OCI-LY3 (cell line): ENCODE data around the gene CTSL.

Source experiments
- H2AFZ ChIP-seq: fragments of 200-600, 300-600 bp; shearing (Covaris generic); 2 replicates; pipeline ENCODE4 v1.6.0; 2014; ENCODE audit warnings: antibody characterized with exemption, low read depth, low read length
- H3K27ac ChIP-seq: fragments of 200-600, 300-600 bp; sonication (generic); 2 replicates; pipeline ENCODE4 v1.5.1; 2014; ENCODE audit warnings: mild to moderate bottlenecking, low read length, moderate library complexity, mixed read lengths
- H3K27me3 ChIP-seq: fragments of 200-600, 300-600 bp; sonication (generic); 2 replicates; pipeline ENCODE4 v1.6.1; 2014; ENCODE audit warnings: low read depth, low read length, mixed read lengths
- H3K36me3 ChIP-seq: fragments of 200-600, 300-600 bp; sonication (generic); replicated peaks from 2 replicates; pipeline ENCODE3; 2014; ENCODE audit warnings: low read depth, low read length, mixed read lengths
- H3K4me1 ChIP-seq: fragments of 300-600, 200-600 bp; sonication (generic); 2 replicates; pipeline ENCODE4 v1.6.1; 2014; ENCODE audit warnings: low read length, mixed read lengths
- H3K4me2 ChIP-seq: fragments of 200-600, 300-600 bp; sonication (generic); 2 replicates; pipeline ENCODE4 v1.6.1; 2014; ENCODE audit warnings: low read length, mixed read lengths
- H3K4me3 ChIP-seq: fragments of 300-600, 200-600 bp; sonication (generic); 2 replicates; pipeline ENCODE4 v1.5.1; 2014; ENCODE audit warnings: antibody characterized with exemption, mild to moderate bottlenecking, low read length, moderate library complexity
- H3K79me2 ChIP-seq: fragments of 300-600, 200-600 bp; shearing (Covaris generic); 2 replicates; pipeline ENCODE4 v1.6.1; 2014; ENCODE audit warnings: mild to moderate bottlenecking, low read length, mixed read lengths
- H3K9ac ChIP-seq: fragments of 300-600, 200-600 bp; shearing (Covaris generic); 2 replicates; pipeline ENCODE4 v1.6.0; 2014; ENCODE audit warnings: mild to moderate bottlenecking, low read length, moderate library complexity
- H3K9me3 ChIP-seq: fragments of 200-600, 300-600 bp; shearing (Covaris generic); 2 replicates; pipeline ENCODE4 v1.6.1; 2014; ENCODE audit warnings: low read length, mixed read lengths; ENCODE audit not compliant: insufficient read depth
- H4K20me1 ChIP-seq: fragments of 200-600, 300-600 bp; sonication (generic); 2 replicates; pipeline ENCODE4 v1.6.1; 2016; ENCODE audit warnings: low read length, mixed read lengths; ENCODE audit not compliant: insufficient read depth
- EZH2phosphoT487 ChIP-seq: fragments of 200-600 bp; shearing (Covaris generic); IDR thresholded peaks from 2 replicates; pipeline ENCODE4 v1.6.1; 2018; ENCODE audit warnings: antibody characterized with exemption, mixed run types, low read depth
- TF ChIP-seq, protein P1 (sequence below): fragments of 200-600, 300-600 bp; sonication (generic); IDR thresholded peaks from 2 replicates; pipeline ENCODE4 v1.5.1; 2014; ENCODE audit warnings: antibody characterized with exemption, low read length, low read depth

CTSL gene

GRCh38 chr9:87725356-87725899, 491 bp upstream of the CTSL start:
- Histone ChIP-seq H3K4me2 (no peak overlapping the region), H3K9me3 (no peaks in the 10 kb centered on the region), H3K27me3 (no peaks in the 10 kb centered on the region), H3K27ac (no peak overlapping the region), H3K79me2 (no peaks in the 10 kb centered on the region), H2AFZ (no peak overlapping the region), H3K4me1 (no peaks in the 10 kb centered on the region), H3K4me3 (no peak overlapping the region), H4K20me1 (no peaks in the 10 kb centered on the region), H3K9ac (no peak overlapping the region), H3K36me3 (no peaks in the 10 kb centered on the region)
- no peak for TF ChIP-seq EZH2phosphoT487
- TF ChIP-seq, protein P1, sequence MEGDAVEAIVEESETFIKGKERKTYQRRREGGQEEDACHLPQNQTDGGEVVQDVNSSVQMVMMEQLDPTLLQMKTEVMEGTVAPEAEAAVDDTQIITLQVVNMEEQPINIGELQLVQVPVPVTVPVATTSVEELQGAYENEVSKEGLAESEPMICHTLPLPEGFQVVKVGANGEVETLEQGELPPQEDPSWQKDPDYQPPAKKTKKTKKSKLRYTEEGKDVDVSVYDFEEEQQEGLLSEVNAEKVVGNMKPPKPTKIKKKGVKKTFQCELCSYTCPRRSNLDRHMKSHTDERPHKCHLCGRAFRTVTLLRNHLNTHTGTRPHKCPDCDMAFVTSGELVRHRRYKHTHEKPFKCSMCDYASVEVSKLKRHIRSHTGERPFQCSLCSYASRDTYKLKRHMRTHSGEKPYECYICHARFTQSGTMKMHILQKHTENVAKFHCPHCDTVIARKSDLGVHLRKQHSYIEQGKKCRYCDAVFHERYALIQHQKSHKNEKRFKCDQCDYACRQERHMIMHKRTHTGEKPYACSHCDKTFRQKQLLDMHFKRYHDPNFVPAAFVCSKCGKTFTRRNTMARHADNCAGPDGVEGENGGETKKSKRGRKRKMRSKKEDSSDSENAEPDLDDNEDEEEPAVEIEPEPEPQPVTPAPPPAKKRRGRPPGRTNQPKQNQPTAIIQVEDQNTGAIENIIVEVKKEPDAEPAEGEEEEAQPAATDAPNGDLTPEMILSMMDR: no peak

GRCh38 chr9:87729246-87729645, 3.3 kb downstream of the CTSL start:
- no peak for TF ChIP-seq EZH2phosphoT487
- TF ChIP-seq, protein P1: no peak
- H3K27ac ChIP-seq: no peak overlapping the region
- H3K36me3 ChIP-seq: no peaks in the 10 kb centered on the region
- H2AFZ ChIP-seq: no peak overlapping the region
- no peaks in the 10 kb centered on the region for H3K27me3 ChIP-seq
- no peak overlapping the region for H3K4me2 ChIP-seq
- no peaks in the 10 kb centered on the region for H4K20me1 ChIP-seq
- H3K9me3 ChIP-seq: no peaks in the 10 kb centered on the region
- H3K79me2 ChIP-seq: no peaks in the 10 kb centered on the region
- no peak overlapping the region for H3K4me3 ChIP-seq
- H3K4me1 ChIP-seq: no peaks in the 10 kb centered on the region
- H3K9ac ChIP-seq: no peak overlapping the region

DNA sequence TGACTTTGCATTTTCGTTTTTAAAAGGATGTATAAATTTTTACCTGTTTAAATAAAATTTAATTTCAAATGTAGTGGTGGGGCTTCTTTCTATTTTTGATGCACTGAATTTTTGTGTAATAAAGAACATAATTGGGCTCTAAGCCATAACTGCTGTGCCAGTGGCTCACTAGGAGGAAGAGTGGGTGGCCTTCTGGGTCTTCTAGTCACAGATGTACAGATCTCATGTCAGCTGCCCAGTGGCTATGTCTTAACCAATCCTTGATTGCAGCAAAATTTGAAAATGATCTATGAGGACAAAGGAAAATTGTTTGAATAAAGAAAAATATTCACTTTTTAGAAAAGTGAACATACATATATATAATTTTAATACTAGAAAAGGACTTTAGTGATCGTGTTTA, 5.4 kb downstream of the CTSL start:
- Histone ChIP-seq H3K9ac (no peak overlapping the region), H3K27me3 (no peaks in the 10 kb centered on the region), H3K36me3 (no peaks in the 10 kb centered on the region), H2AFZ (no peak overlapping the region), H3K4me3 (no peak overlapping the region), H4K20me1 (no peaks in the 10 kb centered on the region), H3K79me2 (no peaks in the 10 kb centered on the region), H3K9me3 (no peaks in the 10 kb centered on the region), H3K4me1 (no peaks in the 10 kb centered on the region), H3K27ac (no peak overlapping the region), H3K4me2 (no peak overlapping the region)
- TF ChIP-seq, protein P1: no peak
- TF ChIP-seq EZH2phosphoT487: no peak

- no peaks in the 10 kb centered on the region for H3K36me3 ChIP-seq
- no peaks in the 10 kb centered on the region for H3K79me2 ChIP-seq
- H3K9ac ChIP-seq: no peak overlapping the region
- no peaks in the 10 kb centered on the region for H4K20me1 ChIP-seq
- H2AFZ ChIP-seq: no peak overlapping the region
- H3K4me3 ChIP-seq: no peak overlapping the region
- H3K4me1 ChIP-seq: no peaks in the 10 kb centered on the region
- no peaks in the 10 kb centered on the region for H3K27me3 ChIP-seq
- no peak overlapping the region for H3K27ac ChIP-seq
- H3K9me3 ChIP-seq: no peaks in the 10 kb centered on the region
- no peak overlapping the region for H3K4me2 ChIP-seq
- no peak for TF ChIP-seq EZH2phosphoT487
- TF ChIP-seq, protein P1: no peak
These were observed 6.4 kb downstream of the CTSL start for GRCh38 chr9:87732344-87732743.
